Measurements from ENCODE around the gene GDAP2.

GDAP2 gene

GRCh38 chr1:117964290-117965038 is 35.0 kb upstream of the GDAP2 start:
- H3K27ac ChIP-seq = no peak overlapping the region
- TF ChIP-seq CTCF (conservative IDR thresholded peaks at IDR 0.05) = no peak

DNA sequence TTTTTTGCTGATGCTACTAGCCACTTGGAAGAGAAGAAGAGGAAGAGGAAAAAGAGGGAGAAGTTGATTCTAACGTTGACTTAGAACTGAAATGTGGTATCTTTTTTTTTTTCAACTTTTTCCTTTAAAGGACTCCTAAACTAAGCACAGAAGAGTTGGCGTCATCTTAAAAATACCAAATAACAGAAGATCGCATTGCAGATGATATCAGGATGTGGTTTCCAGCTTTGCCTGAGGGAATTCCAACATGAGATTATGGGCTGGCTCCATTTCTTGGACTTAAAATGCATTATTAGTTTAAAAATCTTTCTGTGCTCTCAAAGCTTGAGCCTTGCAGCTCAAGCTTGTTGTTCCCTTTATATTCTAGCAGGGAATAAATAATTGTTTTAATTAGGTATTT is 29.9 kb upstream of the GDAP2 start:
- no peak overlapping the region for H3K27ac ChIP-seq
- no peak for TF ChIP-seq CTCF (conservative IDR thresholded peaks at IDR 0.05)

- H3K27ac ChIP-seq = no peak overlapping the region
- TF ChIP-seq CTCF (conservative IDR thresholded peaks at IDR 0.05) = no peak
Measured at GRCh38 chr1:117952386-117952785, 23.0 kb upstream of the GDAP2 start.

GRCh38 chr1:117942293-117942692 is 12.9 kb upstream of the GDAP2 start:
- TF ChIP-seq CTCF (conservative IDR thresholded peaks at IDR 0.05) = no peak
- no peak overlapping the region for H3K27ac ChIP-seq

- TF ChIP-seq CTCF (conservative IDR thresholded peaks at IDR 0.05) = no peak
Measured at GRCh38 chr1:117933769-117934168, 4.3 kb upstream of the GDAP2 start.

GRCh38 chr1:117932576-117932975 is 3.2 kb upstream of the GDAP2 start:
- no peak overlapping the region for H3K27ac ChIP-seq
- no peak for TF ChIP-seq CTCF (conservative IDR thresholded peaks at IDR 0.05)

More at GRCh38 chr1:117933769-117934168, 4.3 kb upstream of the GDAP2 start:
- H3K27ac ChIP-seq = no peak overlapping the region

DNA sequence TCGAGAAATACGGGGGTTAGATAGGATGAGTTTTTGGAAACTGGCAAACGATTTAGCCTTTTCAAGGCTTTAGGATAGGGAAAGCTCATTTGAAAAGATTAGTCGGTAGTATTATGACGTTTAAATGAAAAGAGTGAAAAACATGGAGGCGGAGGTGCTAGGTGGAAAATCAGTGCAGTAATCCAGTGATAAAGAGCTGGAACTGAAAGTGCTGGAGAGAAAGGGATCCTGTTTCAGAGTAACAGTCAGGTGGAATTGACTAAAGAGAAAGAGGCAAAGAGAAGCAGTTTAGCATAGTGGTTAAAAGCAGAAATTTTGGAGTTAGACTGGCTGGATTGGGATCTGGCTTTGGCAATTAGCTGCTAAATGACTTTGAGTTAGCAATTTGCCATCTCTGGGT is 1.1 kb upstream of the GDAP2 start:
- peak overlapping the region; percentile 75 for H3K27ac ChIP-seq
- TF ChIP-seq CTCF (conservative IDR thresholded peaks at IDR 0.05) = no peak

Data from VCaP (cell line).